WTC11 (cell line): ENCODE measurements around the gene EHF. TPM values are rescaled to one million over a fixed set of nuclear protein-coding genes. Genes with fewer than 3 reads are reported as not detected.

Experiments
- ATAC-seq: fragments of 200-7000 bp; cut with Tn5 transposase; 2 replicates; pipeline ENCODE4 v1.10.0; 2021; ENCODE audit warnings: mild to moderate bottlenecking, moderate library complexity
- CTCF ChIA-PET: fragments of 300-600 bp; sonication (Branson Sonifier 250); formaldehyde crosslinking; loops from one replicate; lab custom pipeline; 2021; ENCODE audit warnings: antibody characterized with exemption; lab: Charles Lee
- POLR2A ChIA-PET: fragments of 350-600 bp; sonication (Branson Sonifier 250); formaldehyde crosslinking; loops from one replicate; lab custom pipeline; 2021; ENCODE audit warnings: antibody characterized with exemption; lab: Charles Lee
- DNase-seq: peaks from one replicate; pipeline ENCODE4 v3.0.0; 2021; ENCODE audit warnings: low spot score
- H3K27ac Mint-ChIP-seq: 2 replicates; pipeline ENCODE4 v1.8.0; 2021; ENCODE audit warnings: mixed read lengths
- H3K27me3 Mint-ChIP-seq: 2 replicates; pipeline ENCODE4 v1.8.0; 2021; ENCODE audit warnings: low read depth, mild to moderate bottlenecking, moderate library complexity, mixed read lengths
- H3K36me3 Mint-ChIP-seq: 2 replicates; pipeline ENCODE4 v1.8.0; 2021; ENCODE audit warnings: mixed read lengths
- H3K4me1 Mint-ChIP-seq: 2 replicates; pipeline ENCODE4 v1.8.0; 2022; ENCODE audit warnings: mixed read lengths
- H3K4me3 Mint-ChIP-seq: 2 replicates; pipeline ENCODE4 v1.8.0; 2021; ENCODE audit warnings: mild to moderate bottlenecking, moderate library complexity, mixed read lengths
- H3K9me3 Mint-ChIP-seq: 2 replicates; pipeline ENCODE4 v1.8.0; 2021; ENCODE audit warnings: mixed read lengths
- AFF4 ChIP-seq: sonication (generic); formaldehyde crosslinking; IDR thresholded peaks from 2 replicates; pipeline ENCODE4 v1.8.1; 2023; ENCODE audit warnings: mild to moderate bottlenecking, missing genetic modification reagents, borderline replicate concordance
- ELF4 ChIP-seq: sonication (generic); formaldehyde crosslinking; IDR thresholded peaks from 2 replicates; pipeline ENCODE4 v1.8.1; 2022; ENCODE audit warnings: low read depth, mild to moderate bottlenecking, moderate library complexity, missing genetic modification reagents
- FOXP4 ChIP-seq: sonication (generic); formaldehyde crosslinking; IDR thresholded peaks from 2 replicates; pipeline ENCODE4 v1.8.0; 2022; ENCODE audit warnings: mild to moderate bottlenecking, missing genetic modification reagents
- GABPB1 ChIP-seq: sonication (generic); formaldehyde crosslinking; IDR thresholded peaks from 2 replicates; pipeline ENCODE4 v1.8.1; 2023; ENCODE audit warnings: mild to moderate bottlenecking, missing genetic modification reagents
- IRF1 ChIP-seq: sonication (generic); formaldehyde crosslinking; IDR thresholded peaks from 2 replicates; pipeline ENCODE4 v1.8.0; 2023; ENCODE audit warnings: missing genetic modification reagents
- JUN ChIP-seq: sonication (generic); formaldehyde crosslinking; IDR thresholded peaks from 2 replicates; pipeline ENCODE4 v1.8.0; 2023; ENCODE audit warnings: mild to moderate bottlenecking, missing genetic modification reagents
- NR1H2 ChIP-seq: sonication (generic); formaldehyde crosslinking; IDR thresholded peaks from 2 replicates; pipeline ENCODE4 v1.9.0; 2021; ENCODE audit warnings: mild to moderate bottlenecking, moderate library complexity, missing genetic modification reagents
- NR2C2 ChIP-seq: sonication (generic); formaldehyde crosslinking; IDR thresholded peaks from 2 replicates; pipeline ENCODE4 v1.8.0; 2022; ENCODE audit warnings: mild to moderate bottlenecking, missing genetic modification reagents
- NR3C1 ChIP-seq: sonication (generic); formaldehyde crosslinking; conservative IDR thresholded peaks from 2 replicates; pipeline ENCODE4 v1.8.1; 2023; ENCODE audit warnings: low read depth, mild to moderate bottlenecking, missing genetic modification reagents
- RELA ChIP-seq: sonication (generic); formaldehyde crosslinking; IDR thresholded peaks from 2 replicates; pipeline ENCODE4 v1.8.1; 2022; ENCODE audit warnings: missing genetic modification reagents, mild to moderate bottlenecking, borderline replicate concordance
- TCF7 ChIP-seq: sonication (generic); formaldehyde crosslinking; IDR thresholded peaks from 2 replicates; pipeline ENCODE4 v1.8.0; 2022; ENCODE audit warnings: mild to moderate bottlenecking, low read depth, missing genetic modification reagents, moderate library complexity
- TEAD4 ChIP-seq: sonication (generic); formaldehyde crosslinking; IDR thresholded peaks from 2 replicates; pipeline ENCODE4 v1.8.0; 2022; ENCODE audit warnings: mild to moderate bottlenecking, missing genetic modification reagents
- ZNF263 ChIP-seq: sonication (generic); formaldehyde crosslinking; IDR thresholded peaks from 2 replicates; pipeline ENCODE4 v1.8.1; 2022; ENCODE audit warnings: low read depth, mild to moderate bottlenecking, moderate library complexity, missing genetic modification reagents
- ZNF281 ChIP-seq: sonication (generic); formaldehyde crosslinking; IDR thresholded peaks from 2 replicates; pipeline ENCODE4 v1.8.0; 2023; ENCODE audit warnings: mild to moderate bottlenecking, missing genetic modification reagents
- total RNA-seq: library from RNA; stranded (reverse); gene quantifications from 3 replicates; pipeline ENCODE4 v1.2.3, GENCODE V29; 2021
- TF ChIP-seq, protein P1 (sequence below): sonication (generic); formaldehyde crosslinking; IDR thresholded peaks from 2 replicates; pipeline ENCODE4 v1.8.1; 2022; ENCODE audit warnings: mild to moderate bottlenecking, moderate library complexity, missing genetic modification reagents
- TF ChIP-seq, protein P2 (sequence below): sonication (generic); formaldehyde crosslinking; IDR thresholded peaks from 2 replicates; pipeline ENCODE4 v1.8.0; 2023; ENCODE audit warnings: missing genetic modification reagents, mild to moderate bottlenecking, borderline replicate concordance
- TF ChIP-seq, protein P3 (sequence below): fragments of 250-450 bp; sonication (Bioruptor Pico); IDR thresholded peaks from 2 replicates; pipeline ENCODE4 v1.9.0; 2021; ENCODE audit warnings: moderate library complexity, mild to moderate bottlenecking, inconsistent platforms, borderline replicate concordance

EHF gene
- total RNA-seq, 1 experiment from 2014 or later = 0.46 TPM

DNA sequence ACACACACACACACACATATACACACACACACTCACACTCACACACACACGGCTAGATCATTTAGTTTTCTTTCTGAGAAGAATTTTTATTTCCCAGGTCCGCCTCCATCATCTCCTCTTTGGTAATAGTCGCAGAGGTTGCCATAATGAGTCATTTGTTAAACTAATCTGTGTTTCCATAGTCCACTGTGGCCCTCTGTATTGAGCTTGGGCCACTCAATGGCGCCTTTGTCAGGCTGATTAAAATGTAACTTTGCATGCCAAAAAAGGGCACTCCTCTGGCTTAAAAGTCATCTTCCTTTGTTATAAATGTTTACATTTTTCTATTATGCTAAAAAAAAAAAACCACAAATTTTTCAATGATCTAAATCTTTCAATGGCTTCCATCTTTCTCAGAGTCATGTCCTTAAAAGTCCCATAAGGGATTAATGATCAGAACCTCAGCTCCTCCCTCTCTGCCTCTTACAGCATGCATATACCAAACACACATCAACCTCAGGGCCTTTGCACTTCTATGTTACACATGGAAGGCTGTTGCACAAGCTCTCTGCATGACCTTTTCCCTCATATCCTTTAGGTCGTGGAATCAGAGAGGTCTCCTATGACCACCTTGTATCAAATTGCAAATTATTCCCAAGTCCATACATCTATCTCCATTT is 35.3 kb downstream of the EHF start (continued):
- TF ChIP-seq AFF4 (no peak), NR2C2 (CRISPR knock-in tag) (no peak), RELA (CRISPR knock-in tag) (no peak), ELF4 (CRISPR knock-in tag) (no peak)
- TF ChIP-seq, protein P1, sequence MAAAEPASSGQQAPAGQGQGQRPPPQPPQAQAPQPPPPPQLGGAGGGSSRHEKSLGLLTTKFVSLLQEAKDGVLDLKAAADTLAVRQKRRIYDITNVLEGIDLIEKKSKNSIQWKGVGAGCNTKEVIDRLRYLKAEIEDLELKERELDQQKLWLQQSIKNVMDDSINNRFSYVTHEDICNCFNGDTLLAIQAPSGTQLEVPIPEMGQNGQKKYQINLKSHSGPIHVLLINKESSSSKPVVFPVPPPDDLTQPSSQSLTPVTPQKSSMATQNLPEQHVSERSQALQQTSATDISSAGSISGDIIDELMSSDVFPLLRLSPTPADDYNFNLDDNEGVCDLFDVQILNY = no peak
- TF ChIP-seq, protein P2, sequence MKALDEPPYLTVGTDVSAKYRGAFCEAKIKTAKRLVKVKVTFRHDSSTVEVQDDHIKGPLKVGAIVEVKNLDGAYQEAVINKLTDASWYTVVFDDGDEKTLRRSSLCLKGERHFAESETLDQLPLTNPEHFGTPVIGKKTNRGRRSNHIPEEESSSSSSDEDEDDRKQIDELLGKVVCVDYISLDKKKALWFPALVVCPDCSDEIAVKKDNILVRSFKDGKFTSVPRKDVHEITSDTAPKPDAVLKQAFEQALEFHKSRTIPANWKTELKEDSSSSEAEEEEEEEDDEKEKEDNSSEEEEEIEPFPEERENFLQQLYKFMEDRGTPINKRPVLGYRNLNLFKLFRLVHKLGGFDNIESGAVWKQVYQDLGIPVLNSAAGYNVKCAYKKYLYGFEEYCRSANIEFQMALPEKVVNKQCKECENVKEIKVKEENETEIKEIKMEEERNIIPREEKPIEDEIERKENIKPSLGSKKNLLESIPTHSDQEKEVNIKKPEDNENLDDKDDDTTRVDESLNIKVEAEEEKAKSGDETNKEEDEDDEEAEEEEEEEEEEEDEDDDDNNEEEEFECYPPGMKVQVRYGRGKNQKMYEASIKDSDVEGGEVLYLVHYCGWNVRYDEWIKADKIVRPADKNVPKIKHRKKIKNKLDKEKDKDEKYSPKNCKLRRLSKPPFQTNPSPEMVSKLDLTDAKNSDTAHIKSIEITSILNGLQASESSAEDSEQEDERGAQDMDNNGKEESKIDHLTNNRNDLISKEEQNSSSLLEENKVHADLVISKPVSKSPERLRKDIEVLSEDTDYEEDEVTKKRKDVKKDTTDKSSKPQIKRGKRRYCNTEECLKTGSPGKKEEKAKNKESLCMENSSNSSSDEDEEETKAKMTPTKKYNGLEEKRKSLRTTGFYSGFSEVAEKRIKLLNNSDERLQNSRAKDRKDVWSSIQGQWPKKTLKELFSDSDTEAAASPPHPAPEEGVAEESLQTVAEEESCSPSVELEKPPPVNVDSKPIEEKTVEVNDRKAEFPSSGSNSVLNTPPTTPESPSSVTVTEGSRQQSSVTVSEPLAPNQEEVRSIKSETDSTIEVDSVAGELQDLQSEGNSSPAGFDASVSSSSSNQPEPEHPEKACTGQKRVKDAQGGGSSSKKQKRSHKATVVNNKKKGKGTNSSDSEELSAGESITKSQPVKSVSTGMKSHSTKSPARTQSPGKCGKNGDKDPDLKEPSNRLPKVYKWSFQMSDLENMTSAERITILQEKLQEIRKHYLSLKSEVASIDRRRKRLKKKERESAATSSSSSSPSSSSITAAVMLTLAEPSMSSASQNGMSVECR (CRISPR knock-in tag) = no peak
- TF ChIP-seq, all 79 proteins: peak for 0

DNA sequence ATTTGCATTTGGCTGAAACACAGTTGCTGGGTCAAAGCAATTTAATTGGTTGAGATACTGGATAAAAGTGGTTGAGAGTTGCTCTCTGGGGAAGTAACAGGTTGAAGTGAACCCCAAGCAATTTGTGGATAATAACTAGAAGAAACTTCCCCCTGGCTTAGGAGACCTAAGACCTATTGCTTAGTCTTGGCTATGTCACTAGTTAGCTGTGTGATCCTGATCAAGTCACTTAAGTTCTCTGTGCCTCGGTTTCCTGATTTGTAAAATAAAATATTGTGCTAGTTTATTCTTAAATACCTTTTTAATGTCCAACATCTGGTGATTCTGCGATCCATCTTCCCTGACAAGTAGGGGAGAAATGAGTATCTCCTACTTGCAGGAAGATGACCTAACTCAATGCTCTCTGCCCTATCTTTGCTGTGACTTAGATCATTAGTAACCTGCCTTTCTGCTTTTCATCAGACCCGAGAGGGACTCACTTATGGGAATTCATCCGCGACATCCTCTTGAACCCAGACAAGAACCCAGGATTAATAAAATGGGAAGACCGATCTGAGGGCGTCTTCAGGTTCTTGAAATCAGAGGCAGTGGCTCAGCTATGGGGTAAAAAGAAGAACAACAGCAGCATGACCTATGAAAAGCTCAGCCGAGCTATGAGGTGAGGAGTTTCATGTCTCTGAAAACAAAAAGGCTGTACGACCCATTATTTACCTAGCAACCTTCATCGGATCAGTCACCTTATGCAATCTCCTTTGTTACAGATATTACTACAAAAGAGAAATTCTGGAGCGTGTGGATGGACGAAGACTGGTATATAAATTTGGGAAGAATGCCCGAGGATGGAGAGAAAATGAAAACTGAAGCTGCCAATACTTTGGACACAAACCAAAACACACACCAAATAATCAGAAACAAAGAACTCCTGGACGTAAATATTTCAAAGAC is 37.5 kb downstream of the EHF start:
- ChIA-PET POLR2A (no interaction called here), CTCF (no interaction called here)
- Mint-ChIP-seq H3K27ac (no peak overlapping the region), H3K36me3 (0 out of 2 replicates have a peak, but pooled peaks cover 3% of the 10 kb centered on the region), H3K4me3 (no peak overlapping the region), H3K9me3 (peaks cover 5% of the 10 kb centered on the region), H3K27me3 (no peaks in the 10 kb centered on the region), H3K4me1 (peaks cover 41% of the 10 kb centered on the region)
- ATAC-seq (no peak), DNase-seq (no peak)
- no peak for TF ChIP-seq NR1H2 (CRISPR knock-in tag)
- no peak for TF ChIP-seq FOXP4 (CRISPR knock-in tag)
- TF ChIP-seq GABPB1 (CRISPR knock-in tag) = no peak
- no peak for TF ChIP-seq IRF1 (CRISPR knock-in tag)
- no peak for TF ChIP-seq TCF7
- TF ChIP-seq, protein P3, sequence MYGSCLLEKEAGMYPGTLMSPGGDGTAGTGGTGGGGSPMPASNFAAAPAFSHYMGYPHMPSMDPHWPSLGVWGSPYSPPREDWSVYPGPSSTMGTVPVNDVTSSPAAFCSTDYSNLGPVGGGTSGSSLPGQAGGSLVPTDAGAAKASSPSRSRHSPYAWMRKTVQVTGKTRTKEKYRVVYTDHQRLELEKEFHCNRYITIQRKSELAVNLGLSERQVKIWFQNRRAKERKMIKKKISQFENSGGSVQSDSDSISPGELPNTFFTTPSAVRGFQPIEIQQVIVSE (CRISPR knock-in tag) = no peak
- TF ChIP-seq ZNF281 (CRISPR knock-in tag) = no peak
- no peak for TF ChIP-seq TEAD4 (CRISPR knock-in tag)
- no peak for TF ChIP-seq NR3C1
- TF ChIP-seq ZNF263 (CRISPR knock-in tag) = no peak
- no peak for TF ChIP-seq JUN
